Caco-2 (cell line): Measurements from ENCODE around the gene LLGL1. TPM values are rescaled to one million over a fixed set of nuclear protein-coding genes. Genes with fewer than 3 reads are reported as not detected.

Source experiments
- BruUV-seq: library from RNA; stranded (reverse); fragments of 400-500 nt; replicated peaks from 2 replicates; lab custom pipeline; 2021; lab: Mats Ljungman, UMichigan
- CTCF ChIA-PET: fragments of 300-600 bp; sonication (Branson Sonifier 250); formaldehyde crosslinking; loops from one replicate; lab custom pipeline; 2022; ENCODE audit warnings: antibody characterized with exemption; lab: Charles Lee
- POLR2A ChIA-PET: fragments of 300-600 bp; sonication (Branson Sonifier 250); formaldehyde crosslinking; loops from one replicate; lab custom pipeline; 2022; ENCODE audit warnings: antibody characterized with exemption; lab: Charles Lee
- DNase-seq, 2 experiments: peaks; one replicate each; pipeline versions ENCODE4 v3.0.0 to v3.0.0-alpha.2; 2020 to 2022
- H3K27me3 ChIP-seq: replicated peaks from 2 replicates; pipeline ENCODE4 v1.6.0; 2011; ENCODE audit warnings: low read length; ENCODE audit not compliant: control insufficient read depth, insufficient read depth
- H3K36me3 ChIP-seq: 2 replicates; pipeline ENCODE4 v1.5.1; 2011; ENCODE audit warnings: low read length; ENCODE audit not compliant: control insufficient read depth, insufficient read depth
- H3K4me1 ChIP-seq: fragments of 250-450 bp; sonication (Bioruptor Pico); 2 replicates; pipeline ENCODE4 v1.5.1; 2020; ENCODE audit warnings: mild to moderate bottlenecking
- H3K4me3 ChIP-seq: 2 replicates; pipeline ENCODE4 v1.5.1; 2011; ENCODE audit warnings: low read depth, mild to moderate bottlenecking, control low read depth, low read length
- H3K9me3 ChIP-seq: fragments of 250-450 bp; sonication (Bioruptor Pico); 2 replicates; pipeline ENCODE4 v1.5.1; 2020; ENCODE audit warnings: mild to moderate bottlenecking, moderate library complexity
- H3K27ac Mint-ChIP-seq: one replicate; pipeline ENCODE4 v1.8.0; 2022; ENCODE audit warnings: mixed read lengths; ENCODE audit not compliant: unreplicated experiment
- H3K27me3 Mint-ChIP-seq: one replicate; pipeline ENCODE4 v1.8.0; 2022; ENCODE audit warnings: mixed read lengths; ENCODE audit not compliant: insufficient read depth, unreplicated experiment
- H3K36me3 Mint-ChIP-seq: one replicate; pipeline ENCODE4 v1.8.0; 2022; ENCODE audit warnings: mild to moderate bottlenecking, mixed read lengths; ENCODE audit not compliant: insufficient read depth, unreplicated experiment
- H3K4me1 Mint-ChIP-seq: one replicate; pipeline ENCODE4 v1.8.0; 2022; ENCODE audit warnings: low read depth, mixed read lengths; ENCODE audit not compliant: unreplicated experiment
- H3K4me3 Mint-ChIP-seq: one replicate; pipeline ENCODE4 v1.8.0; 2022; ENCODE audit warnings: mild to moderate bottlenecking, moderate library complexity, mixed read lengths; ENCODE audit not compliant: unreplicated experiment
- H3K9me3 Mint-ChIP-seq: one replicate; pipeline ENCODE4 v1.8.0; 2022; ENCODE audit warnings: mixed read lengths; ENCODE audit not compliant: unreplicated experiment
- CTCF ChIP-seq, 2 experiments: fragments of 200-600 bp in 1 of 2; IDR thresholded peaks; 1 replicate in 1 of 2; 2 replicates in 1 of 2; pipeline versions ENCODE4 v1.5.1 to v1.8.0; 2011 to 2022; ENCODE audit warnings: antibody characterized with exemption in 1 of 2, control low read depth in 1 of 2, inconsistent platforms in 1 of 2, low read depth in 1 of 2, low read length in 1 of 2, mild to moderate bottlenecking in 1 of 2, moderate library complexity in 1 of 2; ENCODE audit not compliant: insufficient read depth in 1 of 2, severe bottlenecking in 1 of 2, unreplicated experiment in 1 of 2
- intact Hi-C: fragments of 100-400 bp; cut with micrococcal nuclease; formaldehyde crosslinking; loops from one replicate; pipeline ENCODE4 v1.10.0; 2022; ENCODE audit not compliant: unreplicated experiment
- total RNA-seq: library from RNA; stranded (reverse); gene quantifications from 2 replicates; pipeline ENCODE4 v1.2.3, GENCODE V29; 2022

The LLGL1 gene
- total RNA-seq, 1 experiment from 2014 or later, result 41.3 TPM

GRCh38 chr17:18258356-18259038 is 33.1 kb downstream of the LLGL1 start, which contains the start of gene FLII:
Gene FLII, minus strand, starts transcription at chr17:18258738. Its CDS starts 48 bp downstream, at chr17:18258690.
- H3K9me3 ChIP-seq, result no peaks in the 10 kb centered on the region
- ChIA-PET CTCF (interaction anchor here (0.5 kb wide), 1 partner anchor 286 kb away, joined by 3 read pairs; the partner anchor contains the start of gene TOM1L2), POLR2A (interaction anchor here (0.6 to 0.8 kb wide), 2 partner anchors 9 to 56 kb away, joined by 3 to 4 read pairs; partner anchors contain the start of gene TOP3A)
- H3K4me1 ChIP-seq, result peaks cover 31% of the 10 kb centered on the region
- H3K27ac Mint-ChIP-seq, result peak within 1 kb of the TSS; percentile 96
- peak within 1 kb of the TSS; percentile 91 for H3K4me3 ChIP-seq
- H3K4me3 Mint-ChIP-seq, result peak within 1 kb of the TSS; percentile 95
- peaks cover 4% of the 10 kb centered on the region for H3K4me1 Mint-ChIP-seq
- H3K27me3 ChIP-seq, result no peaks in the 10 kb centered on the region
- TF ChIP-seq CTCF (IDR thresholded peaks at IDR 0.05; ENCODE audit: insufficient read depth in 1 of 2, low read depth in 1 of 2, low read length in 1 of 2, severe bottlenecking in 1 of 2, unreplicated experiment in 1 of 2), result no peak
- intact Hi-C loops, result loop anchor here (1.0 to 5.0 kb wide), 2 partner anchors 10 to 76 kb away; partner anchors contain the start of gene ALKBH5
- H3K36me3 ChIP-seq, result peaks cover 3% of the 10 kb centered on the region
- peaks cover 52% of the 10 kb centered on the region for H3K36me3 Mint-ChIP-seq
- BruUV-seq, result no TSS peak
- DNase-seq, result peak; percentile 69 to 74
- H3K27me3 Mint-ChIP-seq, result no peaks in the 10 kb centered on the region
- no peaks in the 10 kb centered on the region for H3K9me3 Mint-ChIP-seq

- intact Hi-C loops, result loop anchor here (1.0 to 5.0 kb wide), 2 partner anchors 56 to 77 kb away; partner anchors contain the start of genes ALKBH5 and SMCR8
- no peak for TF ChIP-seq CTCF (IDR thresholded peaks at IDR 0.05; ENCODE audit: insufficient read depth in 1 of 2, low read depth in 1 of 2, low read length in 1 of 2, severe bottlenecking in 1 of 2, unreplicated experiment in 1 of 2)
- peaks cover 31% of the 10 kb centered on the region for H3K4me1 ChIP-seq
- no peaks in the 10 kb centered on the region for H3K9me3 ChIP-seq
- CTCF ChIA-PET, result no interaction called here
- DNase-seq, result peak; percentile 45 to 73
- peak overlapping the region; percentile 87 for H3K4me3 ChIP-seq
- no peaks in the 10 kb centered on the region for H3K27me3 ChIP-seq
- Mint-ChIP-seq H3K4me1 (peaks cover 4% of the 10 kb centered on the region), H3K36me3 (peaks cover 40% of the 10 kb centered on the region), H3K27ac (peak overlapping the region; percentile 96), H3K27me3 (no peaks in the 10 kb centered on the region), H3K4me3 (peak overlapping the region; percentile 80), H3K9me3 (no peaks in the 10 kb centered on the region)
- BruUV-seq, result no TSS peak
- POLR2A ChIA-PET, result no interaction called here
- peaks cover 1% of the 10 kb centered on the region; the same call in 1 of the 2 replicates for H3K36me3 ChIP-seq
Observed at GRCh38 chr17:18259621-18260331, 34.3 kb downstream of the LLGL1 start.
